BE2C (cell line): ENCODE measurements around the gene CCNG1.
A peak's percentile ranks its signal among the peaks of the same experiment; 100 is the strongest.

Experiments used
- DNase-seq: peaks from one replicate; pipeline ENCODE4 v3.0.0-alpha.2; 2020
- H3K27me3 ChIP-seq: fragments of 250-450 bp; sonication (Bioruptor Pico); 2 replicates; pipeline ENCODE4 v1.5.1; 2020; ENCODE audit warnings: mild to moderate bottlenecking
- H3K36me3 ChIP-seq: fragments of 250-450 bp; sonication (Bioruptor Pico); 2 replicates; pipeline ENCODE4 v1.5.1; 2020; ENCODE audit warnings: mild to moderate bottlenecking
- H3K4me1 ChIP-seq: fragments of 250-450 bp; sonication (Bioruptor Pico); 2 replicates; pipeline ENCODE4 v1.5.1; 2020
- H3K4me3 ChIP-seq: 2 replicates; pipeline ENCODE4 v1.5.1; 2011; ENCODE audit warnings: low read depth, low read length
- H3K9me3 ChIP-seq: fragments of 250-450 bp; sonication (Bioruptor Pico); 2 replicates; pipeline ENCODE4 v1.5.1; 2020
- TF ChIP-seq, protein P1 (sequence below): IDR thresholded peaks from 2 replicates; pipeline ENCODE4 v1.5.1; 2012; ENCODE audit warnings: mild to moderate bottlenecking, low read depth, low read length

Gene CCNG1

DNA sequence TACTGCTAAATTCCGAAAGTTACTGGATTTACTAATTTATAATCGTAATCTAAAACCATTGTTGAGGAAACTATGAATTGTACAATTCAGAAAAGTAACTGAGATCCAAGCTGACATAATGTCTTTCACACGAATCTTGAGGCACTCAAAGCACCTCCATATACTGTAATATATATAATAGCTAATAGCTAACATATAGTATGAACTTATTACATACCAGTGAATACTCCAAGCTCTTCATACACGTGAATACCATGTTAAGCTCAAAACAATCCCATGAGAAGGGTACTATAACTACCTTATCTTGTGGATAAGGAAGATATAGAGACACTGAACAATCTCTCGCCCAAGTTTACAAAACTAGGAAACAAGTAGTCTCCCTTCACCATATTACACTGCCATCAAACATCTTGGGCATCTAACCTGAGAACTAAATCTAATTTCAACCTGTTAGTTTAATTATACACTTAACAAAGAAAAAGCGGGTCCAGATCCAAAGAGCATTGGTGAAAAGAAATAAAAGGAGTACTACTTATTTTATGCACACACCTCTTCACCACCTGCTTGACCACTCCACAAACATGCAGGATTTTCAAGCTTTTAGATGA lies 21.5 kb downstream of the CCNG1 start:
- DNase-seq: no peak
- Histone ChIP-seq H3K27me3 (no peaks in the 10 kb centered on the region), H3K4me3 (peak overlapping the region; percentile 82), H3K4me1 (no peaks in the 10 kb centered on the region), H3K36me3 (peaks cover 3% of the 10 kb centered on the region; the same call in 1 of the 2 replicates), H3K9me3 (no peaks in the 10 kb centered on the region)
- TF ChIP-seq, protein P1, sequence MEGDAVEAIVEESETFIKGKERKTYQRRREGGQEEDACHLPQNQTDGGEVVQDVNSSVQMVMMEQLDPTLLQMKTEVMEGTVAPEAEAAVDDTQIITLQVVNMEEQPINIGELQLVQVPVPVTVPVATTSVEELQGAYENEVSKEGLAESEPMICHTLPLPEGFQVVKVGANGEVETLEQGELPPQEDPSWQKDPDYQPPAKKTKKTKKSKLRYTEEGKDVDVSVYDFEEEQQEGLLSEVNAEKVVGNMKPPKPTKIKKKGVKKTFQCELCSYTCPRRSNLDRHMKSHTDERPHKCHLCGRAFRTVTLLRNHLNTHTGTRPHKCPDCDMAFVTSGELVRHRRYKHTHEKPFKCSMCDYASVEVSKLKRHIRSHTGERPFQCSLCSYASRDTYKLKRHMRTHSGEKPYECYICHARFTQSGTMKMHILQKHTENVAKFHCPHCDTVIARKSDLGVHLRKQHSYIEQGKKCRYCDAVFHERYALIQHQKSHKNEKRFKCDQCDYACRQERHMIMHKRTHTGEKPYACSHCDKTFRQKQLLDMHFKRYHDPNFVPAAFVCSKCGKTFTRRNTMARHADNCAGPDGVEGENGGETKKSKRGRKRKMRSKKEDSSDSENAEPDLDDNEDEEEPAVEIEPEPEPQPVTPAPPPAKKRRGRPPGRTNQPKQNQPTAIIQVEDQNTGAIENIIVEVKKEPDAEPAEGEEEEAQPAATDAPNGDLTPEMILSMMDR: no peak

DNA sequence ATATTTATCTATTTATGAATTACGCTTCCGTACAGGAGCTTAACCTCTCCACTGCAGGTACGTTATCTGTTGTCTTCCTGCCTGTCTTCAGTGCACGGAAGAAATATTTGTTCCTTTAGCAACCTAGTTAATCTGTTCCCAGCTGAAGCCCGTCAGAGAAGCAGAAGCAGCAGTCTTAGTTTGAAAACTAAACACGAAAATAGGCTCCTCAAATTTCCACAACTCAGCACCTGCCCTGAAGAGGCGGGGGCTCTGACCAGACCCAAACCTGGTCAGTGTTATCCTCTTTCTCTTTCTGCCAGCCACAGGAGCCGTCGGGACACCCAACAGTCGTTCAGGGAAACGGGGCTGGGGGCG lies 22.0 kb downstream of the CCNG1 start:
- TF ChIP-seq, protein P1: no peak
- no peak for DNase-seq
- Histone ChIP-seq H3K4me1 (no peaks in the 10 kb centered on the region), H3K9me3 (no peaks in the 10 kb centered on the region), H3K36me3 (peaks cover 3% of the 10 kb centered on the region; the same call in 1 of the 2 replicates), H3K4me3 (peak overlapping the region; percentile 82), H3K27me3 (no peaks in the 10 kb centered on the region)

DNA sequence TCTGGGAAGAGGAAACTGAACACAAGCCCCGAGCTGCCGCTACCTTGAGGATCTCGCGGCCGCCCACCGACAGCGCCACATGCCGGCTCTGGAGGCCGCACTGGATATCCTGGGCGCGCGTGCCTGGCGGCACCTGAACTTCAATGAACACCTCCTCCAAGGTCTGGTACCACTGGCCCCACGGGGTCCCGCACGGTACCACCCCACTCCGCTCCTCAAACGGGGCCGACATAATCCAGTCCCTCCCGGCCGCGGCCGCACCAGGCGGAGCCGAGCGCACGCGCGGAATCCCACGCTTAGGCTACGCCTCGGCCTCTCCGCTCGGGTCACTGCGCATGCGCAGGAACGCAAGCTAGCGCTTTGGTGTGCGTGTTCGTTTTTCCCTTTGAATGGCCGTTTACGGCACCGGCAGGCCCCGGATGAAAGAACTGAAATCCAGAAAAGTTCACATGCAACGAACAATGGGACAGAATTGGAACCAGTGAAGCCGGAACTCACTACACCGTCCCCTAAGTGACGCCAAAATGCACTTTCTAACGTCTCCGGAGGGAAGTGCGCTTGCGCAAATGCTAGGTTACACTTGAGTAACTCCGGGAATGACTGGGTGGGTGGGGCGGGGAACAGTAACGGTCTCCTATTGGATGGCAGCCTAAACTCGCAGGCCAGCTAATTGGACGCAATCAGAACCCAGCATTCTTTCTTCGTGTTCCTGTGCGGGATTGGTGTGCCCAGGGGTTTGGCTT lies 22.6 kb downstream of the CCNG1 start, which contains the start of gene NUDCD2:
Gene NUDCD2, minus strand, starts transcription at position 284 of the 743 bp plus-strand sequence. Its CDS starts 52 bp downstream, at position 232.
- DNase-seq: peak; percentile 96
- no peaks in the 10 kb centered on the region for H3K9me3 ChIP-seq
- no peaks in the 10 kb centered on the region for H3K4me1 ChIP-seq
- TF ChIP-seq, protein P1: peak; percentile 2; the same call in 1 of the 2 replicates
- H3K27me3 ChIP-seq: no peaks in the 10 kb centered on the region
- H3K36me3 ChIP-seq: peaks cover 3% of the 10 kb centered on the region
- H3K4me3 ChIP-seq: peak within 1 kb of the TSS; percentile 85

DNA sequence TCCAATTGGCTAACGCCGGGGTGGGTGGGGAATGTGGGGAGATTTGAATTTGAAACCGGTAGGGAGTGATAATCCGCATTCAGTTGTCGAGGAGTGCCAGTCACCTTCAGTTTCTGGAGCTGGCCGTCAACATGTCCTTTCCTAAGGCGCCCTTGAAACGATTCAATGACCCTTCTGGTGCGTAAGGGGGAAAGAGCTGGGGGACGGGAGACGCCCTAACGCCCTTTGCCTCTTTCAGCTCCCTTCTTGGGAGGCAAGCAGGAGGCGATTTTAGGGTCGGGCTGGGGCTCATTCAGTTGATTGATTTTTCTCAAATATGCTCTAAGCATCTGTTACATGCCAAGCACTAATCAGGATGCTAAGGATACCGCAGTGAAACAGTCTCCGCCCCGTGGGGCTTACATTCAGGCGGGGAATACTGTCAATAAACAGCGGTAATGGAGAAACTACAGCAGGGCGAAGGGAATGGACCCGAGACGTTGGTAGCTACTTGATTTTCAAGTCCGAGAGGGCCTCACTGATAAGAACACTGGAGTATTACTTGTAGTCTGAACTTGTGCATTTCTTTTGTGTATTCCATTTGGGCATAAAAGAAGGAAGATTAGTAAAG lies 23.3 kb downstream of the CCNG1 start, which contains the start of gene HMMR:
Gene HMMR, plus strand, starts transcription at position 71 of the 610 bp plus-strand sequence. Its CDS starts 61 bp downstream, at position 132.
- Histone ChIP-seq H3K4me1 (no peaks in the 10 kb centered on the region), H3K9me3 (no peaks in the 10 kb centered on the region), H3K36me3 (no peaks in the 10 kb centered on the region; the same call in 1 of the 2 replicates), H3K4me3 (peak within 1 kb of the TSS; percentile 85), H3K27me3 (no peaks in the 10 kb centered on the region)
- TF ChIP-seq, protein P1: no peak
- DNase-seq: peak; percentile 36

DNA sequence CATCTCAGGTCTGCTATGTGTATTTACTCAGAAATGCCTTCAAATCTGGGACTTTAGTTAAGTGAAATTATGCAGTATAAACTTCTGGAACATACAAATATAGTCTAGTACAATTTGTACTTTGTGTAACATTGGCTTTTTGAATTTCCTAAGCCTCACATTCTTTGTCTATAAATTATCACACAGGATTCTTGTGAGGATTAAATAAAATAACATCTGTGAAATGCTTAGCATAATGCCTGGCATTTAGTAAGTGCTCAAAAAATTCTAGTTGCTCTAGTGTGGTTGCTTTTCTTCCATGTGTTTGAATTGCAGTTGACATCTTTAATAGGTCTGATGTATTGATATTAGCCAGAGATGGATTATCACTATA lies 25.7 kb downstream of the CCNG1 start:
- no peaks in the 10 kb centered on the region for H3K27me3 ChIP-seq
- H3K36me3 ChIP-seq: no peaks in the 10 kb centered on the region; the same call in 1 of the 2 replicates
- no peak overlapping the region for H3K4me3 ChIP-seq
- DNase-seq: no peak
- no peaks in the 10 kb centered on the region for H3K9me3 ChIP-seq
- 0 out of 2 replicates have a peak, but pooled peaks cover 5% of the 10 kb centered on the region for H3K4me1 ChIP-seq
- TF ChIP-seq, protein P1: no peak
